ENCODE measurements around the gene KCNH3. TPM values are rescaled to one million over a fixed set of nuclear protein-coding genes. Genes with fewer than 3 reads are reported as not detected.

The KCNH3 gene
- total RNA-seq, 1 donor from 2014 or later, result 0.16 TPM

DNA sequence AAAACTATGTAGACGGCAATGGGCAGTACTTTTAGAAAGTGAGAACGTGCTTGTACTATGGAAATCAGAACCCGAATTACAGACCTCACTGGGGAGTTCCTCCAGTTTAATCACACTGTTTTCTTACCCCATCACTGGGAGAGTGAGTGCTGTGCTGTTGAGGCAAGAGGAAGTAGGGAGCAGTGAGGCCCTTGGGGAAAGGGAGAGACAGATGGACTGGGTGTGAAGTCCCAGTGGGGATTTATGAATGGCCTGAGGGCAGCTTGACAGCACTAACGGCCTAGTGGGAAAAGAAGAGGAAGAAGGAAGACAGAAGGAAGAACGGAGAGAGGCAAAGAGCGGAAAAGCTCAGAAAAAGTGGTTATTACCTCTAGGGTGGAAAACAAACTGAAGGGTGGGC is 23.4 kb downstream of the KCNH3 start:
- H3K9me3 Mint-ChIP-seq, result no peaks in the 10 kb centered on the region
- no peak overlapping the region for H3K27ac Mint-ChIP-seq (ENCODE audit: unreplicated experiment)
- TF ChIP-seq, protein P1, sequence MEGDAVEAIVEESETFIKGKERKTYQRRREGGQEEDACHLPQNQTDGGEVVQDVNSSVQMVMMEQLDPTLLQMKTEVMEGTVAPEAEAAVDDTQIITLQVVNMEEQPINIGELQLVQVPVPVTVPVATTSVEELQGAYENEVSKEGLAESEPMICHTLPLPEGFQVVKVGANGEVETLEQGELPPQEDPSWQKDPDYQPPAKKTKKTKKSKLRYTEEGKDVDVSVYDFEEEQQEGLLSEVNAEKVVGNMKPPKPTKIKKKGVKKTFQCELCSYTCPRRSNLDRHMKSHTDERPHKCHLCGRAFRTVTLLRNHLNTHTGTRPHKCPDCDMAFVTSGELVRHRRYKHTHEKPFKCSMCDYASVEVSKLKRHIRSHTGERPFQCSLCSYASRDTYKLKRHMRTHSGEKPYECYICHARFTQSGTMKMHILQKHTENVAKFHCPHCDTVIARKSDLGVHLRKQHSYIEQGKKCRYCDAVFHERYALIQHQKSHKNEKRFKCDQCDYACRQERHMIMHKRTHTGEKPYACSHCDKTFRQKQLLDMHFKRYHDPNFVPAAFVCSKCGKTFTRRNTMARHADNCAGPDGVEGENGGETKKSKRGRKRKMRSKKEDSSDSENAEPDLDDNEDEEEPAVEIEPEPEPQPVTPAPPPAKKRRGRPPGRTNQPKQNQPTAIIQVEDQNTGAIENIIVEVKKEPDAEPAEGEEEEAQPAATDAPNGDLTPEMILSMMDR (conservative IDR thresholded peaks at IDR 0.05), result no peak
- H3K27me3 Mint-ChIP-seq (ENCODE audit: low read depth), result no peaks in the 10 kb centered on the region
- peaks cover 3% of the 10 kb centered on the region for H3K36me3 Mint-ChIP-seq (ENCODE audit: low read depth)
- no peak for DNase-seq (ENCODE audit: low read depth, low spot score)
- peak overlapping the region; percentile 44 for H3K4me3 Mint-ChIP-seq
- H3K4me1 Mint-ChIP-seq, result peaks cover 5% of the 10 kb centered on the region

DNA sequence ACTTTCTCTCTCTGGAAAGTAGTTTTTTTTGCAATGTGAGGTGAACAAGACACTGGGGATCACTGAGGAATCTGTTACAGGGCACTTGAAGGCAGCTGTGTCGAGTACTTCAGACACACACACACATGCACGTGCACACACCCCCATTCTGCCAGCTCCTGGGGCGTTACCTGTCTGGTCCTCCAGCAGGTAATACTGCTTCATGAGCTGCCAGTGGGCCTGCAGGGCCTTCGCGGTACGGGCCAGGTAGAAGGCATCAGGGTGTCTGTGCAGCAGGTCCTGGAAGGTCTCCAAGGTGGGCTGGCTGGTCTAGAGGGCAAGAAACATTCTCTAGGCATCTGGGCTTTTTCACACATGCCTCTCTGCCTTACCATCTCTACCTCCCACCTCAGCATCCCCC is 24.0 kb downstream of the KCNH3 start:
- peaks cover 3% of the 10 kb centered on the region for H3K36me3 Mint-ChIP-seq (ENCODE audit: low read depth)
- H3K9me3 Mint-ChIP-seq, result no peaks in the 10 kb centered on the region
- no peak overlapping the region for H3K27ac Mint-ChIP-seq (ENCODE audit: unreplicated experiment)
- TF ChIP-seq, protein P1 (conservative IDR thresholded peaks at IDR 0.05), result no peak
- DNase-seq (ENCODE audit: low read depth, low spot score), result no peak
- no peaks in the 10 kb centered on the region for H3K27me3 Mint-ChIP-seq (ENCODE audit: low read depth)
- H3K4me3 Mint-ChIP-seq, result peak overlapping the region; percentile 48
- peaks cover 8% of the 10 kb centered on the region for H3K4me1 Mint-ChIP-seq

DNA sequence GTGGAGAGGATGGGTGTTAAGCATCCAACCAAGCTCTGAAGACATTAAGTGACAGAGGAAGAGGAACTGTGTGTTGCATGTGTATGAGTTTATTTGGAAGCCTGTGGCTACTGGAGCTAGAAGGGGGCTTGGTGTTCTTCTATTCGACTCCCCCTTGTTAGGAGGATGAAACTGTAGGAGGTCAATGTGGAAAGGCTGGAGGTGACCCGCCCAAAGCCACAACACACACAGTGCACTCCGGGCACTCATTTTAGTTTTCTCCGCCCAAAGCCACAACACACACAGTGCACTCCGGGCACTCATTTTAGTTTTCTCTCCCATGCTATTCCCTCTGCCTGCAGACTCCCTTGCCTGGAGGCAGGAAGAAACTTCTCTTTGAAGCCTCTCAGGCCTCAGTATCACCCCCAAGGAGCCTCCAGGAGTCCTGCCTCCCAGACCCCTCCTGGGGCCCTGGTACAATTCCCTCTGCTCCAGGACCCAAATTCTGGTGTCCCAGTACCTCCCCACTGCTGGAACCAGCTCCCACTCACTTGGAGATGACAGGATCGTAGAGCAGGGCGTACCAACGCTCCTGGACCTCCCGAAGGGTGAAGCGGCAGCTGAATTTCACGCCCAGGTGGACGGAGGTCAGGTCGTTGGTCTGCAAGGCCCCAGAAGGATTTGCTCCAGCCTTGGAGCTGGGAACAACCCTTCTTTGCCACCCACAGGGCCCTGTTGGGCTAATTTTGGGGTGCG is 25.3 kb downstream of the KCNH3 start:
- Mint-ChIP-seq H3K4me3 (peak overlapping the region; percentile 61), H3K36me3 (ENCODE audit: low read depth) (peaks cover 3% of the 10 kb centered on the region), H3K9me3 (no peaks in the 10 kb centered on the region), H3K4me1 (peaks cover 20% of the 10 kb centered on the region), H3K27me3 (ENCODE audit: low read depth) (no peaks in the 10 kb centered on the region), H3K27ac (ENCODE audit: unreplicated experiment) (no peak overlapping the region)
- TF ChIP-seq, protein P1 (conservative IDR thresholded peaks at IDR 0.05), result no peak
- DNase-seq (ENCODE audit: low read depth, low spot score), result no peak

DNA sequence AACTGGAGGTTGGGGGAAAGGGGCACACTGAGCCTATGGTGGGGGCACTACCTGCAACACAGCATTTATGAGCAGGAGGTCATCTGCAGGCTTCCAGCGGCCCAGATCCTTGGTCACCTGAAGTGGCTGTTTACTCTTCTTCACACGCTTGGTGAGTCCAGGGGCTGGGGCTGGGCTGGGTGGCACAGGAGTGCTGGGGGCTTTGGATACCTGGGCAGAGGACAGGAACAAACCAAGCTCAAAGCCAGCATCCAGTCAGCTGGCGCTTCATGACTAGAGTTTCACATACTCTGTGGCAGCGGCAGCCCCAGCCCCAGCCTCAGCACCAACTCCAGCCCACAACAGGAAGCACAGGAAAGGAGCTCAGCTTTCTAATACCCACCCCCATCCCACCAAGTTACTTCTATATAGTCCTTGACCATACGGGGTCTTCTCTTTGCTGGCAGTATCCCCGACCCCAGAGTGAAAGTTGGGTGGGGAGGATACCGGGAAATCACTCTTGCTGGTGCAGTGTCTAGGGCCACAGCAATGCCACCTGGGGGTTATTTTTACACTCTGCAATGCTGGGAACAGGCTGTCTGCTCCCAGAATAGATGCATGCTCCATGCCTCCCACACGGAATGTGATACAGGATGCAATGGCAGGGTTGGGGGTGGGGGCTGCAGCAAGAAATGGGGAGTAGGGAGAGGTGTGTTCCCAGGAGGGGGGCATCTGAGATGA is 26.0 kb downstream of the KCNH3 start:
- Mint-ChIP-seq H3K36me3 (ENCODE audit: low read depth) (peaks cover 3% of the 10 kb centered on the region), H3K4me3 (peak overlapping the region; percentile 62), H3K9me3 (no peaks in the 10 kb centered on the region), H3K27me3 (ENCODE audit: low read depth) (no peaks in the 10 kb centered on the region), H3K4me1 (peaks cover 20% of the 10 kb centered on the region), H3K27ac (ENCODE audit: unreplicated experiment) (no peak overlapping the region)
- no peak for DNase-seq (ENCODE audit: low read depth, low spot score)
- TF ChIP-seq, protein P1 (conservative IDR thresholded peaks at IDR 0.05), result no peak

DNA sequence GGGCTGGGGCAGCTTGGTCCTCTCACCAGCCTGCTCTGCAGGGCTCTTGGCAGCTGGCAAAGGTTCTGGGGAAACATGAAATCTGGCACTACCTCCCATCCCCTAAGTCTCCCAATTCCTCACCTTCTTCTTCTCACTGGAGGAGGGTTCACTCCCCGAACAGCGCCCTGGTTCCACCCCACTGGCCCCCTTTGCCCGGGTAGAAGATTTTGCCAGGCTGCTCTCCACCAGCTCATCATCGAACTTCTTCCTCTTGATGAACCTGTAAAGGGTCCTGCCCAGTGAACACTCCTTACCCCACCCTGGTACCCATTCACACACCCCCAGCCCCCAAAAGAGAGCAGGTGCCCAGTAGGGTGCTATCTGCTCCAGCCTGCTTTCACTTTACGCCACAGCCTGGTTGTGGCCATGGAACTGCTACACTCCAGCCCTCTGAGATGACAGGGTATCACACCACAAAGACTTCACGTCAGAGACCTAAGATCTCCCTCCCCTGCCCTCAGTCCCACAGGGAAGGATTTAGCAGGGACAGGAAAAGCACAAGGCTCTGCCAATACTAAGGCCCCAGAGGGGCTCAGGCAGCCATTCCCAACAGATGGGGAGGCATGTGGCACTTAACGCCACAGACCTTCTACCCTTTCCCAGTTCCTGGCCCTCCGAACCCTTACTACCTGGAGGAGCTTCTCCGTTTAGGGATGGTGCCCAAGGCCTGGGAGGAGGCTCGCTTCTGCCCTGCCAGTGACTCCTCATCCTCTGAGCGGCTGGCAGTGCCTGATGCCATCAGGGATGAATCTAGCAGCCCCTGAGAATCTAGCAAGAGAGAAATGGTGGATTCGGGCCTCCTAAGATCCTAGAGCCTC is 26.8 kb downstream of the KCNH3 start:
- Mint-ChIP-seq H3K36me3 (ENCODE audit: low read depth) (peaks cover 3% of the 10 kb centered on the region), H3K4me1 (peaks cover 23% of the 10 kb centered on the region), H3K27ac (ENCODE audit: unreplicated experiment) (peak overlapping the region; percentile 67), H3K9me3 (no peaks in the 10 kb centered on the region), H3K27me3 (ENCODE audit: low read depth) (no peaks in the 10 kb centered on the region), H3K4me3 (peak overlapping the region; percentile 49)
- TF ChIP-seq, protein P1 (conservative IDR thresholded peaks at IDR 0.05), result no peak
- no peak for DNase-seq (ENCODE audit: low read depth, low spot score)

Measured in neural crest cell (in vitro differentiated cells).